Daoy (cell line): Measurements from ENCODE around the gene TBC1D9. TPM values are rescaled to one million over a fixed set of nuclear protein-coding genes. Genes with fewer than 3 reads are reported as not detected.

ENCODE experiments used
- DNase-seq: peaks from one replicate; pipeline ENCODE4 v3.0.0-alpha.2; 2015; ENCODE audit warnings: low read depth
- total RNA-seq: library from RNA; depleted of rRNA; stranded (reverse); fragments of >200 nt; shearing (Covaris generic); gene quantifications from 2 replicates; pipeline ENCODE4 v1.2.3, GENCODE V29; 2014; rRNA removed

The TBC1D9 gene
- total RNA-seq, 1 experiment from 2014 or later = 6.1 TPM

DNA sequence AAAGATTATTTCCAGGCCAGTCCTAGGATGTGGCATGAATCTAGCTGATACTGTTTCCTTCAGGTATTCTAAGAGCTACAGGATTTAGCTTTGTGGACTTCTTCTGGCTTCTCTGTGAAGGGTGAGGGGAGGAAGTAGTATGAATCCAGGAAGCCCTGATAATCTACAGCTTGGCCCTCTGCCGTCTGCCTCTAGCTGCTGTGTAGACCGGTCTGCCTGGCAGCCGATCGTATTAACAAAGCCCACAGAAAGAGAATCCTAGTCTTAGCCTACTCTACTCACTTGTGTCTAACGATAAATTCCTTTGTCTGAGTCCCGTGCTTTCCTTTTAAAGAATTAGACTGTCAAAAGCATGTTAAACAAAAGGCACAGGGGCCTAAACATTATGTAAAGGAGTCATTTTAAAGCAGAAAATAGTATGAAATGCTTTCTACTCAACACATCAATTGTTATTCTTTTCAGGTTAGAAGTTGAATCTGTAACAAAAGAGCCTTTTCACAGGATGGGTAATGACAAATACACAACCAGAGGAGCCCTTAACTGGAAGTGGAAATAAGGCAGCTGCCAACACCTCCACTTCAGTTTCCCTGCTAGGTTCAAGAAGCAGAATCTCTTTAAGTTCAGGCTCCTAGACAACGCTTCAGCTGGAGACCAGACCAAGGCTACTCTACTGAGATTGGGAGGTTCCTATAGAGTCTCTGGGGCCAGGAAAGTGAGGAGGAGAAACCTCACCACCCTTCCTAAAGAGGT is 138.5 kb downstream of the TBC1D9 start:
- no peak for DNase-seq

DNA sequence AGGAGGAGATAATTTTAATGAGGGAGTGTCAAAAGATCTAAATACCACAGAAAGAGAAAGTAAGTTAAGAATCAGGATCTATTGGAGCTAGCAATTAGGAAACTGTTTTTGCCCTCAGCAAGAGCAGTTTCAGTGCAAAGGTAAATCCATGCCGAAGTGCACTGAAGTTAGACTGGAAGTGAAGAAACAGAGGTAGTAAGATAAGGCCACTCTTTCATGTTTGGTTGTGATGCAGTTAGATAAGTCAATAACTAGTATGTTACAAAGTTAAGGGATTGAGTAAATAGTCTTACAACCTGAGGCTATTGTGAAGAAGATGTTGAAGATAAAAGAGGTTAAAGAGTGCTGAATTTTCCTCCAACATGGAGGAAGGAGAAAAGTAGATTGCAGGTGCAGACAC is 140.7 kb downstream of the TBC1D9 start:
- DNase-seq = no peak

DNA sequence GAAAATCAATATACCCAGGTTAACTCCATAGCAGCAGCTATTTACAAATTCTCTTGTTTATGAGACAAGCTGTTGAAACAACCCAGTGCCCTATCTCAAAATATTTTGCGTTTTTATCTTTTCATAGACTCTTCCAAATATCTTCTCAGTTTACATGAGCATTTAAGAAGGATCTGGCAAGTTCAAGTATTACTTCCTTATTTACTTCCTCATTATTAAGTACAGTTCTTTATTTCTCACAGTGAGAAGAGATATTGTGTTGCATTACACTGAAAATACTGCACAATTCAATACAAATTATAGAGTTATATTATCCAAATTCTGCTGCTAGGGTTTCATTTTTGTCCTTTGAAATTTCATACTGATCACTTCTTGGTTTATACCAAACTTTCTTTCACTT is 143.8 kb downstream of the TBC1D9 start:
- DNase-seq = no peak

DNA sequence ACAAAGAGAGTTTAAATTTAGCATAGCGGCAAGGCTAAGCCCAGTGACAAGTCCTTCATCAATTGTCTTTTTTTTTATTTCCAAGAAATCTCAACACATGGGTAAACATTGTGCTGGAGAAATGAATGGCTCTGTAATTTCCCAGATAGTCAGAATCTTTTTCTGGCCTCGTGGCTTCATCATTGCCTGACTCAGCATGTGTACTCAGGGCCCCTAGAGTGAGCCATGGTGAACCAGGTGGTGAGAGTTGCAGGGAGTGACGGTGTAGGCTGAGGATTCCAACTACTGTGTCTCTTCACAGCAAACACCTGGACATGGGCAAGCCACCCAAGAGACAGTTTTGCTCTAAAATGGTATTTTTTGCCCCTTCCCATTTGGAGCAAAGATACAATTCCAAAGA is 144.3 kb downstream of the TBC1D9 start:
- peak; percentile 6 for DNase-seq

DNA sequence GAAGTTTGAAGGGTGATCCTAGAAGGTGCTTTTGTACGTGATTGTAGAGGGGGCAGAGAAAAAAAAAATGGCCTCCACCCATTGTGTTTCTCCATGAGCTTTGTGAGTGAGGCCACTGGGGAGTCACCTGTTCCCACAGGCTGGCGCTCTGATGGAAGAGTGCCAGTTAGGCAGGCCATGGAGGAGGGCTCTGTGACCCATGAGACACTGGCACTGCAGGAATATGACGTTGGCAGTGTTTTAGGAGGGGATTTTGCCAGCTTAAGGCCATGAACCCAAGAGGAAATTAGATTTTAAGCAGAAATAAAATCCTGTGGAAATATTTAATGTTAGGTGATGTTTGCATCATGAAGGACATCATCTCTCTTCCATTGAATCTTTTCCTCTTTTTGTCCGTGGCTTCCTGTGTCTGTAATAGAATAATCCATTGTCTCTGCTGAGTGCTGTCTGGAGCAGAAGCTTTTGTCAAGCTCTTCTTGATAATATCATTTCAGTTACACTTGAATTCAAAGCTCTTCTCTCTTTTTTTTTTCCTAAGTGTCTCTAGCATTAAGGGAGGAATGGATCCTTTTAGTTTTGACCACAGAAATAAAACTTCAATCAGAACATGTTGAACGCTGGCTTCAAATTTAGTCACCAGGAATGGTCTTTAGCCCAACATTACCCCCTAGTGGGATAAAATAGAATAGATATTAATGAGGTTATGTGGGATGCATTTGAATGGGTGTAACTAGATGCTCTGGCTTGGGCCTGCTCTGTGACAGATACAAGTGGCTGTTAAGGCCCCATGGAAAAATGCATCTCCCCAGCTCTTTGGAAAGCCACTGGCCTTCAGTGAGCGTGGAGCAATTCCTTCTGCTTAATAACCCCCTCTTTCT is 146.4 kb downstream of the TBC1D9 start:
- peak; percentile 8 for DNase-seq

DNA sequence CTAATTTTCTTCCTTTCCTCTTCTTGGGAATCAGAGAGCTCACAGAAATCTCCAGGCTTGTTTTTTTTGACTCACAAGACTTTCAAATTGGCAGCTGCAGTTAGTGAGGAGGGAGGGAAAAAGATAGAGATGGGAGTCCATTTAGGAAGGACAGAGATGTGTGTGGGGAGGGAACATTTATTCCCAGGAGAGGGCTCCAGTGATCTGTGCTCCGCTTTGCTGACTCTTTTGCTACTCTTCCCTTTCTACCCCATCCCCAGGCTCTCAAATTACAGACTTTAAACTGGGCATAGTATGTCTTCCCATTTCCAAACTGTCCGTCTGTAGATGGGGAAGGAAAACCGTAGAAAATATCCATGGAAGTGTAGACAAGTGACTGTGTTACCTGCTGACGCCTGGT is 148.3 kb downstream of the TBC1D9 start:
- DNase-seq = no peak

DNA sequence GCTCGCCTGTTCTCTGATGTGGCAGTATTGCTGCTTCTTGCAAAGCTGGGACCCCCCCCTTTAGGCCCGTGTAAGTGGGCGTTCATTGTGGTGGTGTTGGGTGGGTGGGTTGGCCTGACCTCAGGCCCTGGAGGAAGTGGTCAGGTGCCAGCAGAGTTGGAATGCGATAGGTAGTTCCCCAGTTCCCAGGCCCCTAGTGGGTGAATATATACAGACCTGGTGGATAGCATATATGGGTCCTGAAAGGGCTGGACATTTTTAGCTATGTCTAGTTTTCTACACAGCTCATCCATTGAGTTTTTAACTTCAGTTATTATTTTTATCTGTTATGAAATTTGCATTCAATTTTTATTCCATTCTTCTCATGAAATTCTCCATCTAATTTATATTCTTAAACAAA is 151.6 kb downstream of the TBC1D9 start:
- DNase-seq = no peak

DNA sequence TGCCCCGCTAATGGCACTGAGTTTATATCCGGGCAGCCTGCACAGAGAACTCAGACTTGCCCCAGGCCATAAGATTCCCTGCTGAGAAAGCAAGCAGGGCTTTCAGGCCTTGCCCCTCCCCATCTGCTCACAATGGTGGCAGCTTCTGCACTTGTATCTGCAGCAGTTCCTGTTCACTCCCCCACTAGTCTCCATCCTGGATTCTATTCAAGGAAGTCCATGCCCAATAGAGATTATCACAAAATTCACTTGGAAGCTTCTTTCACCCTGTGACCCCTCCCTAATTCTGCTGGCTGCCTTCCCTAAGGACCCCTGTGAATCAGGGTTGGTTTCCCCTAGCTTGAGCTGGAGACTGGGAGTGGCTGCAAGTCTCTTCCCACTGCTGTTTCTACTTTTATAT is 152.9 kb downstream of the TBC1D9 start:
- DNase-seq = peak; percentile 1

DNA sequence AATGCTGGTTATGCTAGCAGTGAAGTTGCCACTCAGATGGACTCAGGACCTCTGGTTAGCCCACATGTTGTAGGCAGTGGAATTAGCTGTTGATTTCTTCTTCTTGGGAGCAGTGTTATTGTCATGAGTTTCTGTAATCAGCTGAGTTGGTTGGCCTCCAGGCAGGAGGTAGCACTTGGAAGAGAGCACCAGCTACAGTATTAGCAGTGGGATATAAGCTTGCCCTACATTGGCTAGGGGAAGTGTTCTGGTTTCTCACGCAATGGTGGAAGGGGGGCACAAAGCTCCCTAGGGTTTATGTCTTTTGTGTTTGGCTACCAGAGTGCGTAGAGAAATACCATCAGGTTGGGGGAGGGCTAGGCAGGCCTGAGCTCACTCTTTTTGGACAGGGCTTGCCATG is 153.5 kb downstream of the TBC1D9 start:
- no peak for DNase-seq

DNA sequence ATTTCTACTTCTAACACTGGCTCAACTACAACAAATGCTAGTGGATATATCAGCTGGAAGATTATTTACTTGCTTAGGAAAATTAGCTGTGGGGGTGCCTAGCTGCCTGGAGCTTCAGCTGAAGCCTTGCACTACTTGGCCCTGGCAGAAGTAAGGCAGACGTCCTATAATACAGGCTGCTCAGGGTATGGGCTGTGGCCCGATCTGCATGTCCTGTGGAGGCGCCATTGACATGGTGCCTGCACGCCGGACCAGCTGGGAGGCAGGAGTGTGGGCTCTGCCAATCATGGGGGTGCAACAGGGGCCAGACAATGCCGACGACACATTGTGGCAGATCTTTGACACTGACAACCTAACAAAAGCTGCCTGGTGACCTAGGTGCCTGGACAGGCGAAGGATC is 155.8 kb downstream of the TBC1D9 start:
- DNase-seq = no peak

DNA sequence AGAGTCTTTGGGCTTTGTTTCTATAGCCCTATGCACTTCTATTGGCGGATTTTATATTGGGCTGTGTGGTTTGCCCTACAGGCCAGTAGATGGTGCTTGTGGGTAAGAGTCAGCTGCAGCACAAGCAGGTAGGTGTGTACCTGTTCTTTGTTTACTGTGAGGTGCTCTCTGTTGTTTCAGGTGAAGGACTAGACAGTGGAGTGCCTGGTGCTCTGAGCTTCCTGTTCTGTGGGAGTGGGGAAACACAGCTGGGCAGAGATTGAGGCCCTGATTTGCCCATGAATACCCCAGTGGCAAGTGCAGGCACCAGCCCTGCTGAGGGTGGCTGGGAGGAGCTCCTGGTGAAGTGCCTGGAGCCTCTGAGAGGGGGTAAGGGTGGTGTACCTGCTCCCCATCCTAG is 161.1 kb downstream of the TBC1D9 start:
- DNase-seq = no peak

DNA sequence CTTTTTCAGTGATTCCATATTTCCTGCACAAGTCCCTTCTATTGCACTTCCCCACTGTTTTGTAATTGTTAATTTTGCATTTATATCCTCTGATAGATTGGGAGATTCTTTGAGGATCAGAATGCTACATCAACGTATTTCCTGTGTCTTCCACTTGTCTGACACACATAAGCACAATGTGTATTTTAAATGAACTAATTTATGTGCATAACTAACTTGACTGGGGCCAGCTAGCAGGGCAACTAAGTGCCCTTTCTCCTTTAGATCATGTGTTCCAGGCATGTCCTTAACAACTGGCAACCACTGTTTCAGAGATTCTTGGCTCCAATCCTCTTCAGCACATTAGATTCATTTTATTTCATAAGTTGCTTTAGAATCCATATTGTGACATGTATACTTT is 171.7 kb downstream of the TBC1D9 start:
- DNase-seq = no peak

DNA sequence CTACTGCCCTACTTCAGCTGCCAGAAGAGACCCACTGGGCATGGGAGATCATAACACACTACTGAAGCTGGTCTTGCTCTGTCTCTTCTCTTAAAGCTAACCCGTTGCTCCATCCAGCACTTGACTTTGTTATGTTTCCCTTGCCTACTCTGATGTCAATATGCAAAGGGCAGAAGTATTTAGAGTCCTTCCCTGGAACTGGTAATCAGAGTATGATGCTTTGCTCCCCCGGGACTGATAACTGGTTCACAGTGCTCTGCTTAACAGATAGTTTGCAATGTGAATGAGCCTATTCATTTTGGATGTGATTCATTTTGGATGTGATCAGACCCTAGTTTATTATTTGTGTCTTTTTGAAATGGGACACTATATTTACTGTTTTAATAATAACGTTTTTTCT is 175.1 kb downstream of the TBC1D9 start:
- DNase-seq = no peak

DNA sequence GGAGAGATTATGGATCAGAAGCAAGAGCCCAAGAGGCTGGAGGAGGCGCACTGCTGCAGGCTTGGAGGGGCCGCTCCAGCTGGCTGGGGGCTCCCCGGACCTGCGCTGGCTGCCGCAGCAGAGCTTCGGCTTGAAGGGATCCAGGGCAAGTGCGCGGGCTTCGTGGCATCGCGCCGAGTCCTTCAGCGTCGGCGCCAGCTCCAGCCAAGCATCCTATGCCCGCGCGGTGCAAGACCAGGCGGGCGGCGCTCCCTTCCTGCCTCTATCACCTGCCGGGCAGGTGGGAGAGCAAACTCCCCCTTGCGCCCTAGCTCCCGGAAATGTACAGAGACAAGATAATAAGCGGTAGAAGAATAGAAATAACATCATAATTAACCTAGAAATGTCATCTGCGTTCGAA is 176.9 kb downstream of the TBC1D9 start:
- DNase-seq = no peak

DNA sequence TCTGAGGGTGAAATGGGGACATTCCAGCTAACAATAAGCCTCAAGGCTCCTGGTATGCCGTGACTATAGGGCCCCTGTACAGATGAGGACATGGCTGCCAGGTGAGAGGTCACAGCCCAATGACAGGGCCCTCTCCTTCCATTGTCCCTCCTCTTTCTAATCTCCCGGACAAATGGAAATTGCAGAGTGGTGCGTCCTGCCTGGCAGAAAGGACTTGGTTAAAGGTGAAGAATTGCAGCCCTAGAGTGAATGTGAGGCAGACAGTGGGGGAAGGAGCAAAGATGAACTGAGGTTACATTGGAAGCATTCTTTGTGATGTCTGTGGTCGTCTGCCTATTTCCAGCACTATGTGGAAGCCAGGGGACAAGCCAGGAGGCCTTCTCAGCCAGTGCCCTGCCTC is 180.7 kb downstream of the TBC1D9 start:
- DNase-seq = no peak

DNA sequence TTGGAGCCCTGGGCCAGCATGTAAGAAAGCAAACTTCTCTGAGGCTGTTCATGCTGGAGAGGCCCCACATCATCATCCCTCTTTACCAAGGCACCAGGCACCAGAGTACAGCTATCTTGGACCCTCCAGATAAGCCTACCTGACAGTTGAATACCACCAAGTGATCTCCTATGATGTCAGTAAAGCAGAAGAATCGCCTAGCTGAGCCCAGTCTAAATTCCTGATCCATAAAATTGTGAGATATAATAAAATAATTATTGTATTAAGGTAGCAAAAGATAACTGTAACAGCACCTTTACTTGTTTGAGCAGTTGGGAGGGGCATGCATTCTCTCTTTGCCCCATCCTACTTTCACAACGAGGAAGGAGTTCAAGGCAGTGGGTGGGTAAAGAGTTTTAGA is 184.6 kb downstream of the TBC1D9 start:
- no peak for DNase-seq

Other genes with a start within 250 kb of the TBC1D9 start
- 27.2 and 36.1 TPM in 2 replicates for gene ELMOD2, start 232.2 kb downstream of the TBC1D9 start, total RNA-seq
- gene UCP1, start 187.4 kb downstream of the TBC1D9 start, total RNA-seq = 0.34 TPM in 1 of 2 replicates, not detected in the other